Panc1 (cell line): ENCODE data around the gene KLF2.

Source experiments
- POLR2AphosphoS5 ChIP-seq: IDR thresholded peaks from 2 replicates; pipeline ENCODE4 v1.6.1; 2012; ENCODE audit warnings: mild to moderate bottlenecking, low read depth, low read length, moderate library complexity
- REST ChIP-seq, 2 experiments: IDR thresholded peaks; 2 replicates each; pipeline ENCODE4 v1.6.1; 2011 to 2012; ENCODE audit warnings: low read depth in 2 of 2, control low read depth in 1 of 2, low read length in 1 of 2, mild to moderate bottlenecking in 1 of 2, moderate library complexity in 1 of 2; ENCODE audit not compliant: insufficient read depth in 1 of 2
- TCF7L2 ChIP-seq: IDR thresholded peaks from 2 replicates; pipeline ENCODE4 v1.6.1; 2011; ENCODE audit warnings: mild to moderate bottlenecking, low read depth, low read length, inconsistent platforms
- TF ChIP-seq, protein P1 (sequence below): fragments of 450-650 bp; IDR thresholded peaks from 2 replicates; pipeline ENCODE4 v1.5.1; 2017; ENCODE audit warnings: mild to moderate bottlenecking

DNA sequence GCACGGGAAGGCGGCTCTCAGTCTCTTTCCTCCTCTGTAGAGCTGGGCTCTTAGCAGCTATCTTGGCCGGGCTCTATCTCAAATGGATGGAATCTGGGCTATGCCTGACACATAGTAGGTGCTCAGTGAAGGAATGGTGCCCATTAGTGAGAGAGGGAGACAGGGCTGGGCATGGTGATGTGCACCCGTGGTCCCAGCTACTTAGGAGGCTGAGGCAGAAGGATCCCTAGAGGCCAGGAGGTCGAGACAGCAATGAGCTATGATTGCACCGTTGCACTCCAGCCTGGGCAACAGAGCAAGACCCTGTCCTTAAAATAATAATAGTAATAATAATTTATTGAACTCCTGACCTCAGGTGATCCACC, 14.7 kb downstream of the KLF2 start:
- TF ChIP-seq, protein P1, sequence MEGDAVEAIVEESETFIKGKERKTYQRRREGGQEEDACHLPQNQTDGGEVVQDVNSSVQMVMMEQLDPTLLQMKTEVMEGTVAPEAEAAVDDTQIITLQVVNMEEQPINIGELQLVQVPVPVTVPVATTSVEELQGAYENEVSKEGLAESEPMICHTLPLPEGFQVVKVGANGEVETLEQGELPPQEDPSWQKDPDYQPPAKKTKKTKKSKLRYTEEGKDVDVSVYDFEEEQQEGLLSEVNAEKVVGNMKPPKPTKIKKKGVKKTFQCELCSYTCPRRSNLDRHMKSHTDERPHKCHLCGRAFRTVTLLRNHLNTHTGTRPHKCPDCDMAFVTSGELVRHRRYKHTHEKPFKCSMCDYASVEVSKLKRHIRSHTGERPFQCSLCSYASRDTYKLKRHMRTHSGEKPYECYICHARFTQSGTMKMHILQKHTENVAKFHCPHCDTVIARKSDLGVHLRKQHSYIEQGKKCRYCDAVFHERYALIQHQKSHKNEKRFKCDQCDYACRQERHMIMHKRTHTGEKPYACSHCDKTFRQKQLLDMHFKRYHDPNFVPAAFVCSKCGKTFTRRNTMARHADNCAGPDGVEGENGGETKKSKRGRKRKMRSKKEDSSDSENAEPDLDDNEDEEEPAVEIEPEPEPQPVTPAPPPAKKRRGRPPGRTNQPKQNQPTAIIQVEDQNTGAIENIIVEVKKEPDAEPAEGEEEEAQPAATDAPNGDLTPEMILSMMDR: no peak
- TF ChIP-seq REST (IDR thresholded peaks at IDR 0.05; ENCODE audit: insufficient read depth in 1 of 2, low read depth in 2 of 2, low read length in 1 of 2) (no peak), POLR2AphosphoS5 (no peak), TCF7L2 (no peak)
